ENCODE measurements around the gene RAB3IL1.

The RAB3IL1 gene

GRCh38 chr11:61847914-61848581 lies 69.3 kb downstream of the RAB3IL1 start:
- DNase-seq (ENCODE audit: low read depth in 1 of 2, low spot score in 1 of 2): no peak
- TF ChIP-seq, protein P1, sequence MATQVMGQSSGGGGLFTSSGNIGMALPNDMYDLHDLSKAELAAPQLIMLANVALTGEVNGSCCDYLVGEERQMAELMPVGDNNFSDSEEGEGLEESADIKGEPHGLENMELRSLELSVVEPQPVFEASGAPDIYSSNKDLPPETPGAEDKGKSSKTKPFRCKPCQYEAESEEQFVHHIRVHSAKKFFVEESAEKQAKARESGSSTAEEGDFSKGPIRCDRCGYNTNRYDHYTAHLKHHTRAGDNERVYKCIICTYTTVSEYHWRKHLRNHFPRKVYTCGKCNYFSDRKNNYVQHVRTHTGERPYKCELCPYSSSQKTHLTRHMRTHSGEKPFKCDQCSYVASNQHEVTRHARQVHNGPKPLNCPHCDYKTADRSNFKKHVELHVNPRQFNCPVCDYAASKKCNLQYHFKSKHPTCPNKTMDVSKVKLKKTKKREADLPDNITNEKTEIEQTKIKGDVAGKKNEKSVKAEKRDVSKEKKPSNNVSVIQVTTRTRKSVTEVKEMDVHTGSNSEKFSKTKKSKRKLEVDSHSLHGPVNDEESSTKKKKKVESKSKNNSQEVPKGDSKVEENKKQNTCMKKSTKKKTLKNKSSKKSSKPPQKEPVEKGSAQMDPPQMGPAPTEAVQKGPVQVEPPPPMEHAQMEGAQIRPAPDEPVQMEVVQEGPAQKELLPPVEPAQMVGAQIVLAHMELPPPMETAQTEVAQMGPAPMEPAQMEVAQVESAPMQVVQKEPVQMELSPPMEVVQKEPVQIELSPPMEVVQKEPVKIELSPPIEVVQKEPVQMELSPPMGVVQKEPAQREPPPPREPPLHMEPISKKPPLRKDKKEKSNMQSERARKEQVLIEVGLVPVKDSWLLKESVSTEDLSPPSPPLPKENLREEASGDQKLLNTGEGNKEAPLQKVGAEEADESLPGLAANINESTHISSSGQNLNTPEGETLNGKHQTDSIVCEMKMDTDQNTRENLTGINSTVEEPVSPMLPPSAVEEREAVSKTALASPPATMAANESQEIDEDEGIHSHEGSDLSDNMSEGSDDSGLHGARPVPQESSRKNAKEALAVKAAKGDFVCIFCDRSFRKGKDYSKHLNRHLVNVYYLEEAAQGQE (IDR thresholded peaks at IDR 0.05; ENCODE audit: insufficient replicate concordance, low read depth): no peak
- TF ChIP-seq CTCF (IDR thresholded peaks at IDR 0.05; ENCODE audit: insufficient read depth, low read length) (no peak), GABPA (IDR thresholded peaks at IDR 0.05; ENCODE audit: low read depth) (no peak), SPI1 (IDR thresholded peaks at IDR 0.05; ENCODE audit: borderline replicate concordance, low read depth) (no peak), POLR2AphosphoS5 (IDR thresholded peaks at IDR 0.05; ENCODE audit: low read depth) (no peak)
- no peaks in the 10 kb centered on the region for H3K27me3 ChIP-seq (ENCODE audit: insufficient read depth, poor library complexity, severe bottlenecking)
- no peak overlapping the region for H3K4me3 ChIP-seq (replicated peaks; ENCODE audit: insufficient read depth, low read length)
- no peak overlapping the region for H3K27ac ChIP-seq (replicated peaks)

Small RNA genes lying within 50 kb of the gene (microRNA-seq; reads per million reads assigned to microRNA genes)
- 1.2 reads per million for gene MIR6746

Data from HL-60 (cell line).